Transverse colon (tissue), 4 donors: ENCODE data around the gene PCSK5. TPM values are rescaled to one million over a fixed set of nuclear protein-coding genes. Genes with fewer than 3 reads are reported as not detected.

Experiments
- DNase-seq: peaks from one replicate; pipeline ENCODE4 v3.0.0-alpha.2; 2019
- H3K27ac ChIP-seq, 4 donors: fragments of 200-600 bp; sonication (generic); 2 replicates each; pipeline ENCODE4 v1.5.1; 2016 to 2018; ENCODE audit warnings: inconsistent platforms in 4 of 4
- H3K27me3 ChIP-seq: fragments of 200-600 bp; sonication (generic); 2 replicates; pipeline ENCODE4 v1.5.1; 2017; ENCODE audit warnings: inconsistent platforms
- H3K36me3 ChIP-seq, 4 donors: fragments of 200-600 bp; sonication (generic); 2 replicates each; pipeline ENCODE4 v1.5.1; 2017 to 2019; ENCODE audit warnings: inconsistent platforms in 4 of 4
- H3K4me1 ChIP-seq, 4 donors: fragments of 200-600 bp; sonication (generic); 2 replicates each; pipeline ENCODE4 v1.5.1; 2017 to 2020; ENCODE audit warnings: inconsistent platforms in 4 of 4
- H3K4me3 ChIP-seq, 4 donors: fragments of 200-600 bp; sonication (generic); 1 replicate in 1 of 4; 2 replicates in 3 of 4; pipeline versions ENCODE4 v1.5.1 to v1.6.1; 2017 to 2019; ENCODE audit warnings: inconsistent platforms in 4 of 4
- H3K9me3 ChIP-seq, 2 donors: fragments of 200-600 bp; sonication (generic); 2 replicates each; pipeline ENCODE4 v1.5.1; 2017 to 2019; ENCODE audit warnings: inconsistent platforms in 2 of 2
- CTCF ChIP-seq, 5 experiments: fragments of 200-600 bp in 3 of 5; fragments of 450-650 bp in 2 of 5; sonication (generic) in 3 of 5; IDR thresholded peaks; 1 replicate in 2 of 5; 2 replicates in 3 of 5; pipeline ENCODE4 v1.5.1; 2016 to 2017; ENCODE audit warnings: antibody characterized with exemption in 5 of 5, inconsistent platforms in 3 of 5, mild to moderate bottlenecking in 2 of 5, moderate library complexity in 1 of 5
- EP300 ChIP-seq: sonication (generic); formaldehyde crosslinking; IDR thresholded peaks from one replicate; pipeline ENCODE4 v1.6.1; 2017; ENCODE audit warnings: antibody characterized with exemption, low read depth
- POLR2A ChIP-seq: fragments of 450-650 bp; IDR thresholded peaks from one replicate; pipeline ENCODE4 v1.6.1; 2016; ENCODE audit warnings: antibody characterized with exemption, mild to moderate bottlenecking, moderate library complexity
- POLR2AphosphoS5 ChIP-seq, 3 donors: sonication (generic); formaldehyde crosslinking; IDR thresholded peaks; one replicate each; pipeline ENCODE4 v1.6.1; 2016; ENCODE audit warnings: antibody characterized with exemption in 3 of 3
- WGBS, 2 donors: methylation state at CpG; one replicate each; pipeline ENCODE4 v1.1.5; 2018; ENCODE audit warnings: low coverage in 1 of 2; 5-methylcytosine and 5-hydroxymethylcytosine counted together
- in situ Hi-C, 4 donors: fragments of 200-750 bp; cut with MboI; loops; one replicate each; pipeline versions ENCODE4 v1.15.0 to v1.15.1; 2017; ENCODE audit warnings: low sequenced_read_pairs in 3 of 4, low pct_ligation_motif_present in 1 of 4, low pct_unique_long_range_greater_than_20kb in 1 of 4
- intact Hi-C: fragments of 100-400 bp; cut with DNase I; formaldehyde crosslinking; loops from one replicate; pipeline ENCODE4 v1.15.1; 2023; ENCODE audit warnings: low total_unique reads
- total RNA-seq, 4 donors: library from RNA; depleted of rRNA; stranded (reverse); fragments of >200 nt; gene quantifications; one replicate each; pipeline ENCODE4 v1.1.0, GENCODE V29; 2016

PCSK5 gene
- total RNA-seq, 4 donors from 2014 or later = 110 to 248 (median 127) TPM

DNA sequence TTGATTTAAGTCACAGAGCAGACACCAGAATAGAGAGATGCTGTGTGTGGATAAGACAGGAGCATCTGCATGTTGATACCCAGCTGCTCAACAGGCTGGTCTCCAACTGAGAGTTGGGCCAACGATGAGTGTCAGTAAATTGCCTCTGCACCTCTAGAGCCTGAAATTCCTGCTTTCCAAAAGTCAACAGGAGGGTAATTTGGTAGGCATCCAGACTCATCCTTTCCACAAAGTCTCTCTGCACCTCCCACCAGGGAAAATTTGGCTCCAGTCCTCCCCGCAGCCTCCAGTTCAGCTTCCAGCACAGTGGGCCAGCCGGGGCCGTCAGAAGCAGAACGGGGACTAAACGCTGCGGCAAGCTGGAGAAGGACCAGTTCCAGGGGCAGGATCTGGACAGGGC is 366.8 kb downstream of the PCSK5 start:
- intact Hi-C loops = loop anchor here (5.0 kb wide), 1 partner anchor 1845 kb away; no protein-coding TSS in a partner anchor
- Histone ChIP-seq H3K27ac (peak overlapping the region in 1 of 4 donors; percentile 66), H3K36me3 (no peaks in the 10 kb centered on the region), H3K9me3 (no peaks in the 10 kb centered on the region), H3K4me1 (no peaks in the 10 kb centered on the region), H3K27me3 (no peaks in the 10 kb centered on the region), H3K4me3 (no peak overlapping the region)
- WGBS, 2 donors = 86% methylated on average over 7 of the region's 7 CpGs; no CpG with 5 or more reads in 1 of the 2 donors
- DNase-seq = no peak
- in situ Hi-C loops = no loop called here
- TF ChIP-seq CTCF (IDR thresholded peaks at IDR 0.05) (no peak), POLR2AphosphoS5 (IDR thresholded peaks at IDR 0.05) (no peak), EP300 (no peak), POLR2A (no peak)

GRCh38 chr9:76266649-76267283 is 376.3 kb downstream of the PCSK5 start:
- H3K27me3 ChIP-seq = no peaks in the 10 kb centered on the region
- H3K27ac ChIP-seq = peak overlapping the region in 1 of 4 donors; percentile 13
- TF ChIP-seq POLR2AphosphoS5 (IDR thresholded peaks at IDR 0.05) = no peak
- no peak for TF ChIP-seq CTCF (IDR thresholded peaks at IDR 0.05)
- TF ChIP-seq POLR2A = no peak
- TF ChIP-seq EP300 = no peak
- intact Hi-C loops (no loop called here), in situ Hi-C loops (no loop called here)
- H3K4me1 ChIP-seq = peaks cover 0 to 12% (median 0%) of the 10 kb centered on the region in 4 donors
- H3K36me3 ChIP-seq = no peaks in the 10 kb centered on the region
- DNase-seq = peak; percentile 21
- WGBS, 2 donors = 33 to 41% methylated on average over 1 of the region's 1 CpG
- no peak overlapping the region for H3K4me3 ChIP-seq
- H3K9me3 ChIP-seq = peaks cover 0 to 5% of the 10 kb centered on the region in 2 donors

DNA sequence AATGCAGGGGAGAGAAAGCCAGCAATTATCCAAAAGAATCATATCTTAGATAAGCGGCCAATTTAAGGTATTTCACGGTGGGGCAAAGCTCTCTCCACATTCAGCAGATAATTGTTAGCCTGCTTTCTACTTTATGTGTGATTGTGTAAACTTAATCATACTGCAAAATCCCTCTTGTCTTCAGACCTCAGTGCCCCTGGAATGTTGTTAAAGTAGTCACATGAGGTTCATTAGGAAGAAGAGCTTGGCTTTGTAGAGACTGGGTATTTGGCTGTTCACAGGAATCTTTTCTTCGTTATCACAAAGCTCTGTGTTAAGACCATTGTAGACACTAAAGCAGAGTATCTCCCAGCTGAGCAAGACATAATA is 376.8 kb downstream of the PCSK5 start:
- Histone ChIP-seq H3K27me3 (no peaks in the 10 kb centered on the region), H3K4me3 (no peak overlapping the region), H3K9me3 (peaks cover 0 to 5% of the 10 kb centered on the region in 2 donors), H3K36me3 (no peaks in the 10 kb centered on the region), H3K4me1 (peaks cover 0 to 12% (median 0%) of the 10 kb centered on the region in 4 donors), H3K27ac (no peak overlapping the region)
- DNase-seq = no peak
- intact Hi-C loops (no loop called here), in situ Hi-C loops (no loop called here)
- no peak for TF ChIP-seq POLR2A
- no peak for TF ChIP-seq EP300
- no peak for TF ChIP-seq POLR2AphosphoS5 (IDR thresholded peaks at IDR 0.05)
- TF ChIP-seq CTCF (IDR thresholded peaks at IDR 0.05) = no peak
- 48 to 53% methylated on average over 3 of the region's 3 CpGs for WGBS, 2 donors

DNA sequence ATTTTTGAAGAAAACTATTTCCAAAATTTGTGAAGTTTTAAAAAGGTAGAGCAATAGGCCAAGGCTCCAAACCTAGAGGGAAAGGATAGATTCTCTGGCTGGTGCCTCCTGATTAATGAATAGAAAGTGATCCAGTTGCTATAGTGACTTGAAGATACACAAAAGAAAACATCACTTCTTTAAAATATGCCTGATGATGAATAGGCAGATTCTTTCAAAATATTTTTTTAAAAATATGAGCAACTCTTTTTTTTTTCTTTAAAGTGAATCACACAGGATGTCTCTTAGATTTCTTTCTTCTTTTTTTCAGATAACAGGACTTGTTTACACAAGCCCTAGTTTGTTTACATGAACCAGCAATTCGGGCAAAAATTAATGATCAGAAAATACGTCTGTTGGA is 379.3 kb downstream of the PCSK5 start:
- H3K4me1 ChIP-seq = peaks cover 0 to 12% (median 0%) of the 10 kb centered on the region in 4 donors
- peak overlapping the region in 2 of 4 donors; percentile 3 to 28 for H3K27ac ChIP-seq
- H3K9me3 ChIP-seq = no peaks in the 10 kb centered on the region
- in situ Hi-C loops (no loop called here), intact Hi-C loops (no loop called here)
- H3K27me3 ChIP-seq = no peaks in the 10 kb centered on the region
- TF ChIP-seq POLR2AphosphoS5 (IDR thresholded peaks at IDR 0.05) = no peak
- TF ChIP-seq POLR2A = no peak
- no peak for TF ChIP-seq CTCF (IDR thresholded peaks at IDR 0.05)
- TF ChIP-seq EP300 = no peak
- no peak for DNase-seq
- WGBS, 2 donors = 24 to 30% methylated on average over 2 of the region's 2 CpGs
- H3K36me3 ChIP-seq = peaks cover 0 to 7% (median 0%) of the 10 kb centered on the region in 4 donors
- no peak overlapping the region for H3K4me3 ChIP-seq
